Measurements from ENCODE around the gene DDX54. TPM values are rescaled to one million over a fixed set of nuclear protein-coding genes. Genes with fewer than 3 reads are reported as not detected.
A peak's percentile ranks its signal among the peaks of the same experiment; 100 is the strongest.

Gene DDX54
- polyA plus RNA-seq, 3 donors, result 7.9 to 32.2 (median 13.6) TPM

- H3K79me2 ChIP-seq (ENCODE audit: insufficient read depth, low read length), result peaks cover 78% of the 10 kb centered on the region
- peaks cover 30 to 43% of the 10 kb centered on the region in 2 donors for H3K36me3 ChIP-seq (replicated peaks in 1 of 2; ENCODE audit: control insufficient read depth in 1 of 2, insufficient read depth in 2 of 2, low read length in 2 of 2)
- intact Hi-C loops (cut with micrococcal nuclease), result no loop called here
Observed at GRCh38 chr12:113227686-113228391, 42.6 kb upstream of the DDX54 start.

More at GRCh38 chr12:113227686-113228391, 42.6 kb upstream of the DDX54 start:
- H3K27me3 ChIP-seq (ENCODE audit: control insufficient read depth in 2 of 2, insufficient read depth in 2 of 2, low read length in 2 of 2), result no peaks in the 10 kb centered on the region
- H3K27me3 Mint-ChIP-seq (ENCODE audit: low read depth in 3 of 3), result no peaks in the 10 kb centered on the region
- peak overlapping the region in 1 of 2 donors; percentile 49 for H3K4me3 Mint-ChIP-seq
- H3K27ac ChIP-seq (ENCODE audit: low read depth in 1 of 2, low read length in 2 of 2), result peak overlapping the region; percentile 27 to 58
- H3K36me3 Mint-ChIP-seq, result peaks cover 47 to 57% of the 10 kb centered on the region in 2 donors
- H3K4me1 ChIP-seq (ENCODE audit: control insufficient read depth in 1 of 2, insufficient read depth in 2 of 2, low read length in 2 of 2), result peaks cover 84 to 90% of the 10 kb centered on the region in 2 donors
- peak overlapping the region; percentile 42 to 95 (median 82) for H3K27ac Mint-ChIP-seq
- peak overlapping the region; percentile 27 for H3K4me2 ChIP-seq (replicated peaks; ENCODE audit: extremely low read depth, low read length, poor library complexity, severe bottlenecking)
- no peak for TF ChIP-seq CTCF (IDR thresholded peaks at IDR 0.05)
- H3K4me3 ChIP-seq (replicated peaks in 1 of 3; ENCODE audit: low read depth in 2 of 3, low read length in 3 of 3), result peak overlapping the region in 1 of 3 experiments; percentile 25
- WGBS (ENCODE audit: insufficient coverage), result 87% methylated on average over 3 of the region's 5 CpGs
- no peak for DNase-seq
- H2AFZ ChIP-seq (ENCODE audit: insufficient read depth, low read depth, low read length, poor library complexity, severe bottlenecking), result no peak overlapping the region
- peak overlapping the region; percentile 11 for H3K9ac ChIP-seq (ENCODE audit: insufficient read depth, low read length, poor library complexity, severe bottlenecking)
- H3K9me3 ChIP-seq (replicated peaks in 1 of 2; ENCODE audit: control insufficient read depth in 1 of 2, insufficient read depth in 1 of 2, low read length in 2 of 2), result no peaks in the 10 kb centered on the region
- H4K20me1 ChIP-seq (ENCODE audit: insufficient read depth, low read length), result no peaks in the 10 kb centered on the region
- peaks cover 78% of the 10 kb centered on the region for H3K4me1 Mint-ChIP-seq
- H3K9me3 Mint-ChIP-seq, result no peaks in the 10 kb centered on the region
